Breast epithelium (tissue), 4 donors: ENCODE data around the gene ARID1B. TPM values are rescaled to one million over a fixed set of nuclear protein-coding genes. Genes with fewer than 3 reads are reported as not detected.

Experiments
- DNase-seq, 2 donors: peaks; one replicate each; pipeline ENCODE4 v3.0.0-alpha.2; 2019; ENCODE audit warnings: low spot score in 2 of 2
- H3K27ac ChIP-seq, 2 donors: fragments of 200-600 bp; sonication (generic) in 1 of 2; one replicate each; pipeline ENCODE4 v1.5.1; 2016 to 2019; ENCODE audit warnings: mild to moderate bottlenecking in 1 of 2
- H3K27me3 ChIP-seq, 2 donors: fragments of 200-600 bp; sonication (generic) in 1 of 2; one replicate each; pipeline versions ENCODE4 v1.5.1 to v1.6.0; 2017 to 2019; ENCODE audit warnings: control low read depth in 1 of 2, mild to moderate bottlenecking in 1 of 2
- H3K36me3 ChIP-seq: fragments of 200-600 bp; one replicate; pipeline ENCODE4 v1.5.1; 2019
- H3K4me1 ChIP-seq, 2 donors: fragments of 200-600 bp; sonication (generic); one replicate each; pipeline ENCODE4 v1.5.1; 2016 to 2019; ENCODE audit warnings: control low read depth in 1 of 2
- H3K4me3 ChIP-seq, 3 donors: fragments of 200-600 bp; sonication (generic); 1 replicate in 2 of 3; 2 replicates in 1 of 3; pipeline ENCODE4 v1.5.1; 2016 to 2019; ENCODE audit warnings: mild to moderate bottlenecking in 3 of 3, moderate library complexity in 2 of 3
- H3K9me3 ChIP-seq, 2 donors: fragments of 200-600 bp; sonication (generic) in 1 of 2; one replicate each; pipeline ENCODE4 v1.5.1; 2016 to 2019; ENCODE audit warnings: control low read depth in 1 of 2
- CTCF ChIP-seq, 3 donors: fragments of 450-650 bp; IDR thresholded peaks; one replicate each; pipeline ENCODE4 v1.5.1; 2016 to 2017; ENCODE audit warnings: antibody characterized with exemption in 3 of 3, mild to moderate bottlenecking in 3 of 3, moderate library complexity in 3 of 3
- POLR2A ChIP-seq: fragments of 450-650 bp; IDR thresholded peaks from one replicate; pipeline ENCODE4 v1.6.1; 2016; ENCODE audit warnings: antibody characterized with exemption, mild to moderate bottlenecking, moderate library complexity
- POLR2AphosphoS5 ChIP-seq, 3 donors: sonication (generic); formaldehyde crosslinking; IDR thresholded peaks; one replicate each; pipeline ENCODE4 v1.6.1; 2017; ENCODE audit warnings: antibody characterized with exemption in 3 of 3
- intact Hi-C: fragments of 100-400 bp; cut with DNase I; formaldehyde crosslinking; loops from one replicate; pipeline ENCODE4 v1.15.1; 2023; ENCODE audit warnings: low total_unique reads
- total RNA-seq, 3 donors: library from RNA; depleted of rRNA; stranded (reverse); fragments of >200 nt; gene quantifications; one replicate each; pipeline ENCODE4 v1.1.0, GENCODE V29; 2016

Gene ARID1B
- total RNA-seq, 3 donors from 2014 or later: 99.9 to 205 (median 131) TPM

DNA sequence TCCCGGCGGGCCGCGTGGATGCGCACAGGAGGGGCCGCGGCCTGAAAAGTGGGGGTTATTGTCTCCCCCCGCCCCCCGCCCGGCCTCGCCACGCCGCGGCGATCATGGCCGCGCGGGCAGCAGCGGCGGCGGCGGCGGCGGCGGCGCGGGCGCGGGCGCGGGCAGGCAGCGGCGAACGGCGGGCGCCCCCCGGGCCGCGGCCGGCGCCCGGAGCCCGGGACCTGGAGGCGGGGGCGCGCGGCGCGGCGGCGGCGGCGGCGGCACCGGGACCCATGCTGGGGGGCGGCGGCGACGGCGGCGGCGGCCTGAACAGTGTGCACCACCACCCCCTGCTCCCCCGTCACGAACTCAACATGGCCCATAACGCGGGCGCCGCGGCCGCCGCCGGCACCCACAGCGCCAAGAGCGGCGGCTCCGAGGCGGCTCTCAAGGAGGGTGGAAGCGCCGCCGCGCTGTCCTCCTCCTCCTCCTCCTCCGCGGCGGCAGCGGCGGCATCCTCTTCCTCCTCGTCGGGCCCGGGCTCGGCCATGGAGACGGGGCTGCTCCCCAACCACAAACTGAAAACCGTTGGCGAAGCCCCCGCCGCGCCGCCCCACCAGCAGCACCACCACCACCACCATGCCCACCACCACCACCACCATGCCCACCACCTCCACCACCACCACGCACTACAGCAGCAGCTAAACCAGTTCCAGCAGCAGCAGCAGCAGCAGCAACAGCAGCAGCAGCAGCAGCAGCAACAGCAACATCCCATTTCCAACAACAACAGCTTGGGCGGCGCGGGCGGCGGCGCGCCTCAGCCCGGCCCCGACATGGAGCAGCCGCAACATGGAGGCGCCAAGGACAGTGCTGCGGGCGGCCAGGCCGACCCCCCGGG lies 637 bp downstream of the ARID1B start:
- Histone ChIP-seq H3K27me3 (no peaks in the 10 kb centered on the region), H3K4me3 (peak overlapping the region; percentile 84 to 97 (median 87)), H3K36me3 (no peaks in the 10 kb centered on the region), H3K27ac (peak overlapping the region; percentile 98 to 100), H3K4me1 (peaks cover 0 to 5% of the 10 kb centered on the region in 2 donors), H3K9me3 (no peaks in the 10 kb centered on the region)
- intact Hi-C loops: loop anchor here (5.0 to 10.0 kb wide), 3 partner anchors 56 to 247 kb away; no protein-coding TSS in a partner anchor
- TF ChIP-seq POLR2AphosphoS5 (IDR thresholded peaks at IDR 0.05) (no peak), POLR2A (no peak), CTCF (IDR thresholded peaks at IDR 0.05) (no peak)
- peak; percentile 41 to 62 for DNase-seq

- Histone ChIP-seq H3K36me3 (no peaks in the 10 kb centered on the region), H3K4me3 (peak overlapping the region; percentile 84 to 97 (median 87)), H3K27me3 (no peaks in the 10 kb centered on the region), H3K27ac (peak overlapping the region; percentile 98 to 100), H3K4me1 (peaks cover 0 to 5% of the 10 kb centered on the region in 2 donors), H3K9me3 (no peaks in the 10 kb centered on the region)
- peak; percentile 39 to 59 for DNase-seq
- intact Hi-C loops: loop anchor here (5.0 to 10.0 kb wide), 3 partner anchors 56 to 246 kb away; no protein-coding TSS in a partner anchor
- TF ChIP-seq POLR2AphosphoS5 (IDR thresholded peaks at IDR 0.05) (no peak), POLR2A (peak; percentile 34), CTCF (IDR thresholded peaks at IDR 0.05) (no peak)
These were observed 1.5 kb downstream of the ARID1B start for GRCh38 chr6:156778454-156779205.

DNA sequence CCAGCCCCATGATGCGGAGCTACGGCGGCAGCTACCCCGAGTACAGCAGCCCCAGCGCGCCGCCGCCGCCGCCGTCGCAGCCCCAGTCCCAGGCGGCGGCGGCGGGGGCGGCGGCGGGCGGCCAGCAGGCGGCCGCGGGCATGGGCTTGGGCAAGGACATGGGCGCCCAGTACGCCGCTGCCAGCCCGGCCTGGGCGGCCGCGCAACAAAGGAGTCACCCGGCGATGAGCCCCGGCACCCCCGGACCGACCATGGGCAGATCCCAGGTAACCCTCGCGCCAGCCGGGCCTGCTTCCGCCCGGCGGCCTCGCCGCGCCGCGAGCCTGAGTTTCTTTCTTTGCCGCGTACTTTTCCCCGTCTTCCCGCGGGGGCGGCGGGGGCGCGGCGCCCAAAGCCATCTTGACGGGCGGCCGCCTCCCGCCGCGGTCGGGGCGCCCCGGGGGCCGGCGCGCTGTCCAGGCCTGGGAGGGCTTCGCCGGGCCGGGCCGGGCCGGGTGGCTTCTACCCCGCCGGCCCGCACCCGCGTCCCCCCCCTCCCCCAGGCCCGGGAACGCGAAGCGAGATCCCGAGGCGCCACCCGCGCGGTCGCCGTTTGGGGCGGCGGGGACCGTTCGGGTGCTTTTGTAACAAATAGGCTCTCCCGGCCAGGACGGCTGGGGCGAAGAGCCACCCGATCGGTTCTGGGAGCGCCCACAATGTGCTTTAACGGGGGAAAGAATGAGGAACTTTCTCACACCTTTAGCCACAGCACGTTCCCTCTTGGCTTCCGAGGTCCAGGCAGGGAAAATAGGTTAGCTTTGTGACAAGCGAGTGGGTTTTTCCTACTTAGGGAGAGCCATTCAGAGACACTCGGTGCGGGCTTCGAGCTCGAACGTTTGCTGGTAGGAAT lies 2.3 kb downstream of the ARID1B start:
- Histone ChIP-seq H3K27ac (peak overlapping the region; percentile 98 to 100), H3K27me3 (no peaks in the 10 kb centered on the region), H3K36me3 (no peaks in the 10 kb centered on the region), H3K4me1 (peaks cover 0 to 8% of the 10 kb centered on the region in 2 donors), H3K9me3 (no peaks in the 10 kb centered on the region), H3K4me3 (peak overlapping the region; percentile 84 to 97 (median 87))
- intact Hi-C loops: loop anchor here (5.0 to 10.0 kb wide), 3 partner anchors 57 to 245 kb away; no protein-coding TSS in a partner anchor
- peak in 1 of 2 donors; percentile 34 for DNase-seq
- no peak for TF ChIP-seq POLR2A
- TF ChIP-seq POLR2AphosphoS5 (IDR thresholded peaks at IDR 0.05): no peak
- no peak for TF ChIP-seq CTCF (IDR thresholded peaks at IDR 0.05)

- no peaks in the 10 kb centered on the region for H3K9me3 ChIP-seq
- TF ChIP-seq POLR2A (no peak), POLR2AphosphoS5 (IDR thresholded peaks at IDR 0.05) (peak in 1 of 3 donors; percentile 27)
- H3K36me3 ChIP-seq: no peaks in the 10 kb centered on the region
- peak in 1 of 2 donors; percentile 52 for DNase-seq
- peak overlapping the region; percentile 98 to 100 for H3K27ac ChIP-seq
- no peaks in the 10 kb centered on the region for H3K27me3 ChIP-seq
- intact Hi-C loops: no loop called here
- peak overlapping the region; percentile 84 to 97 (median 87) for H3K4me3 ChIP-seq
- peaks cover 0 to 6% of the 10 kb centered on the region in 2 donors for H3K4me1 ChIP-seq
These were observed 3.0 kb downstream of the ARID1B start for GRCh38 chr6:156780102-156780641.
